ENCODE measurements around the gene OR2T10.

OR2T10 gene

DNA sequence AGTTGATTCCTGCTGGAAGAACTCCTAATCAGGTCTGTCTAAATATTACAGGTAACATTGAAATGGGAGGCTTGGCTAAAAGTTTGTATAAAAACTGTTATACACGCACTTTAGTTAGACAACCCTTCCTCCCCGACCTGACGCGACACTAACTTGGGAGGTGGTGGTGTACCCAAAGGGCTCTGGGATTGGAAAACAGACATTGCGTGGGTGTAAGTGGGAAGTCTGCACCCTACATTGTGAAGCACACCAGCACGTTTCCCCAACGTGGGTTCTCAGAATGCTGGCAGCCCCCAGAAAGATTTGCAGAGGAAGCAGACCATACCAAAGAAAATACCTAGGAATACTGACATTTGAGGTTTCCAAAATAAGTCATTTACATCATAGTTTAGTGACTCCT lies 20.6 kb upstream of the OR2T10 start:
- Histone ChIP-seq H3K9me3 (ENCODE audit: insufficient read depth, low read length) (no peaks in the 10 kb centered on the region), H3K36me3 (replicated peaks; ENCODE audit: low read depth, low read length) (no peaks in the 10 kb centered on the region), H3K27ac (ENCODE audit: low read length) (no peak overlapping the region), H3K27me3 (ENCODE audit: low read depth, low read length) (no peaks in the 10 kb centered on the region), H3K9ac (ENCODE audit: low read length) (no peak overlapping the region), H3K79me2 (ENCODE audit: low read length) (no peaks in the 10 kb centered on the region), H2AFZ (ENCODE audit: low read depth, low read length) (no peak overlapping the region), H3K4me1 (ENCODE audit: low read length) (no peaks in the 10 kb centered on the region), H3K4me2 (ENCODE audit: low read length) (no peak overlapping the region), H3K4me3 (ENCODE audit: low read length) (no peak overlapping the region), H4K20me1 (ENCODE audit: insufficient read depth, low read length) (no peaks in the 10 kb centered on the region)
- no peak for TF ChIP-seq EZH2phosphoT487 (IDR thresholded peaks at IDR 0.05; ENCODE audit: low read depth)
- TF ChIP-seq, protein P1, sequence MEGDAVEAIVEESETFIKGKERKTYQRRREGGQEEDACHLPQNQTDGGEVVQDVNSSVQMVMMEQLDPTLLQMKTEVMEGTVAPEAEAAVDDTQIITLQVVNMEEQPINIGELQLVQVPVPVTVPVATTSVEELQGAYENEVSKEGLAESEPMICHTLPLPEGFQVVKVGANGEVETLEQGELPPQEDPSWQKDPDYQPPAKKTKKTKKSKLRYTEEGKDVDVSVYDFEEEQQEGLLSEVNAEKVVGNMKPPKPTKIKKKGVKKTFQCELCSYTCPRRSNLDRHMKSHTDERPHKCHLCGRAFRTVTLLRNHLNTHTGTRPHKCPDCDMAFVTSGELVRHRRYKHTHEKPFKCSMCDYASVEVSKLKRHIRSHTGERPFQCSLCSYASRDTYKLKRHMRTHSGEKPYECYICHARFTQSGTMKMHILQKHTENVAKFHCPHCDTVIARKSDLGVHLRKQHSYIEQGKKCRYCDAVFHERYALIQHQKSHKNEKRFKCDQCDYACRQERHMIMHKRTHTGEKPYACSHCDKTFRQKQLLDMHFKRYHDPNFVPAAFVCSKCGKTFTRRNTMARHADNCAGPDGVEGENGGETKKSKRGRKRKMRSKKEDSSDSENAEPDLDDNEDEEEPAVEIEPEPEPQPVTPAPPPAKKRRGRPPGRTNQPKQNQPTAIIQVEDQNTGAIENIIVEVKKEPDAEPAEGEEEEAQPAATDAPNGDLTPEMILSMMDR (IDR thresholded peaks at IDR 0.05; ENCODE audit: low read depth, low read length) = no peak

DNA sequence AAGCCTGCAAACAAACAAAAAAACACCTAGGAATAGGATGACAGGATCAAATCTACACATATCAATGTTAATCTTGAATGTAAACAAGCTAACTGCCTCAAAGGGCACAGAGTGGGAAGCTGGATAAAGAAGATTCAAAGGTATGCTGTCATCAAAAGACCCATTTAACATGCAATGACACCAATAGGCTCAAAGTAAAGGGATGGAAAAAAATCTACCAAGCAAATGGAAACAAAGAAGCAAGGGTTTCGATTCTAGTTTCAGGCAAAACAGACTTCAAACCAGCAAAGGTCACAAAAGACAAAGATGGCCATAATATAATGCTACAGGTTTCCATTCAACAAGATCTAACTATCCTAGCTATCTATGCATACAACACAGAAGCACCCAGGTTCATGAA lies 16.2 kb upstream of the OR2T10 start:
- H3K4me1 ChIP-seq (ENCODE audit: low read length) = no peaks in the 10 kb centered on the region
- H3K9ac ChIP-seq (ENCODE audit: low read length) = no peak overlapping the region
- no peaks in the 10 kb centered on the region for H3K36me3 ChIP-seq (replicated peaks; ENCODE audit: low read depth, low read length)
- H3K27me3 ChIP-seq (ENCODE audit: low read depth, low read length) = no peaks in the 10 kb centered on the region
- H3K4me2 ChIP-seq (ENCODE audit: low read length) = no peak overlapping the region
- no peak overlapping the region for H3K4me3 ChIP-seq (ENCODE audit: low read length)
- no peak for TF ChIP-seq EZH2phosphoT487 (IDR thresholded peaks at IDR 0.05; ENCODE audit: low read depth)
- TF ChIP-seq, protein P1 (IDR thresholded peaks at IDR 0.05; ENCODE audit: low read depth, low read length) = no peak
- H3K9me3 ChIP-seq (ENCODE audit: insufficient read depth, low read length) = no peaks in the 10 kb centered on the region
- H2AFZ ChIP-seq (ENCODE audit: low read depth, low read length) = no peak overlapping the region
- no peaks in the 10 kb centered on the region for H4K20me1 ChIP-seq (ENCODE audit: insufficient read depth, low read length)
- H3K79me2 ChIP-seq (ENCODE audit: low read length) = no peaks in the 10 kb centered on the region
- no peak overlapping the region for H3K27ac ChIP-seq (ENCODE audit: low read length)

DNA sequence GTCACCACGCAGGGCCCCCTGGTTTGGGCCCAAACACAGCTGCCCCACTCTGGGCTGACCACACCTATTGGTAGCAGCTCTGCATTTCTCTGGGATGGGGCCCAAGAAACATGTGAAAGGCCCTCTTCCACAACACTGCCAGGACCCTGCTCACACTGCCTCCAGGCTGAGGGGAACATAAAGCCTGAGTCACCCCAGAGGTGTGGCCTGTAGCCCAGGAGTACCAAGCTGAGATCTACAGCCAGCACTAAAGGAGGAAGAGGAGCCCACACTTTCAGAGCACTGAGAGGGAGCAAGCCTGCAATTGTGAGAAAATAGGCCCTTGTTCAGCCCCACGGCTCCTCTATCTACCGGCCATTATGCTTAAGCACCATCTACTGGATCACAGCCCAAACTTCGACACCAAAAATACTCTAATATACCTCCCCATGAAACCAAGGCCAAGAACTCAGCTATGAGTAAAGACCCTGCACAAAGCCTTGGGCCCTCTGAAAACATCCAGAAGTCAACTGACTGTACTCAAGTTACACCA lies 14.4 kb upstream of the OR2T10 start:
- TF ChIP-seq EZH2phosphoT487 (IDR thresholded peaks at IDR 0.05; ENCODE audit: low read depth) = no peak
- TF ChIP-seq, protein P1 (IDR thresholded peaks at IDR 0.05; ENCODE audit: low read depth, low read length) = no peak
- H3K79me2 ChIP-seq (ENCODE audit: low read length) = no peaks in the 10 kb centered on the region
- no peak overlapping the region for H3K9ac ChIP-seq (ENCODE audit: low read length)
- no peaks in the 10 kb centered on the region for H4K20me1 ChIP-seq (ENCODE audit: insufficient read depth, low read length)
- H3K4me2 ChIP-seq (ENCODE audit: low read length) = no peak overlapping the region
- no peak overlapping the region for H2AFZ ChIP-seq (ENCODE audit: low read depth, low read length)
- H3K27ac ChIP-seq (ENCODE audit: low read length) = no peak overlapping the region
- no peak overlapping the region for H3K4me3 ChIP-seq (ENCODE audit: low read length)
- H3K4me1 ChIP-seq (ENCODE audit: low read length) = no peaks in the 10 kb centered on the region
- no peaks in the 10 kb centered on the region for H3K27me3 ChIP-seq (ENCODE audit: low read depth, low read length)
- H3K9me3 ChIP-seq (ENCODE audit: insufficient read depth, low read length) = no peaks in the 10 kb centered on the region
- no peaks in the 10 kb centered on the region for H3K36me3 ChIP-seq (replicated peaks; ENCODE audit: low read depth, low read length)

DNA sequence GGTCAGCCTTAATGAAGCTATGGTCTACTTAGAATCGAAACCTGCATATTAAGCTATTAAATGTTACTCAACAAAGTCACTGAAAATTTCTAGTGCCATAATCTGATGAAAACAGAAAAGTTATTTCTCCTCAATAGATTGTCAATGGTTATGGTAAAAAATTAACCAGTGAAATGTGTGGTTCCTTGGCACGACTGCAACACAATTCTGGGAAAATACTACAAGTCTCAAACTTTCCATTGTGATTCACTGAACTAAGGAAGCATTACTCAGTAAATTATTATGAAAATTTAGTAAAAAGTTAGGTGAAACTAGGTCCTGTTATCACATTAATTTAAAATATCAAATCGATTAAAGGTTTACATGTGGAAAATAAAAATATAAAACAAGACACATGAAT lies 12.8 kb upstream of the OR2T10 start:
- H3K27ac ChIP-seq (ENCODE audit: low read length) = no peak overlapping the region
- H3K36me3 ChIP-seq (replicated peaks; ENCODE audit: low read depth, low read length) = no peaks in the 10 kb centered on the region
- H3K4me3 ChIP-seq (ENCODE audit: low read length) = no peak overlapping the region
- H2AFZ ChIP-seq (ENCODE audit: low read depth, low read length) = no peak overlapping the region
- no peaks in the 10 kb centered on the region for H3K27me3 ChIP-seq (ENCODE audit: low read depth, low read length)
- no peaks in the 10 kb centered on the region for H3K79me2 ChIP-seq (ENCODE audit: low read length)
- no peak overlapping the region for H3K9ac ChIP-seq (ENCODE audit: low read length)
- no peak for TF ChIP-seq EZH2phosphoT487 (IDR thresholded peaks at IDR 0.05; ENCODE audit: low read depth)
- TF ChIP-seq, protein P1 (IDR thresholded peaks at IDR 0.05; ENCODE audit: low read depth, low read length) = no peak
- no peaks in the 10 kb centered on the region for H4K20me1 ChIP-seq (ENCODE audit: insufficient read depth, low read length)
- H3K9me3 ChIP-seq (ENCODE audit: insufficient read depth, low read length) = no peaks in the 10 kb centered on the region
- no peaks in the 10 kb centered on the region for H3K4me1 ChIP-seq (ENCODE audit: low read length)
- H3K4me2 ChIP-seq (ENCODE audit: low read length) = no peak overlapping the region

Measured in OCI-LY3 (cell line).